ENCODE measurements around the gene NPR1.
"Not testable (repeated sequence)": the region's sequence is repeated elsewhere in the genome, so short reads cannot be mapped to it uniquely, and the experiment has no call there.

NPR1 gene

GRCh38 chr1:153717330-153717729, 38.8 kb downstream of the NPR1 start:
- no peaks in the 10 kb centered on the region for H3F3A ChIP-seq (ENCODE audit: control insufficient read depth, insufficient read depth)
- TF ChIP-seq CTCF (IDR thresholded peaks at IDR 0.05; ENCODE audit: low read depth, low read length, poor library complexity, severe bottlenecking) (no peak), EZH2phosphoT487 (IDR thresholded peaks at IDR 0.05; ENCODE audit: borderline replicate concordance, low read length) (no peak)

GRCh38 chr1:153723687-153724086, 45.2 kb downstream of the NPR1 start:
- H3K27me3 ChIP-seq (ENCODE audit: control insufficient read depth, low read length), result no peaks in the 10 kb centered on the region
- H3F3A ChIP-seq (ENCODE audit: control insufficient read depth, insufficient read depth), result 0 out of 2 replicates have a peak, but pooled peaks cover 3% of the 10 kb centered on the region
- H3K9me3 ChIP-seq (ENCODE audit: control insufficient read depth, insufficient read depth, low read length), result no peaks in the 10 kb centered on the region
- H3K9me2 ChIP-seq (replicated peaks; ENCODE audit: control insufficient read depth, low read length), result no peaks in the 10 kb centered on the region
- H3K4me3 ChIP-seq (ENCODE audit: low read length), result no peak overlapping the region
- peaks cover 5% of the 10 kb centered on the region for H3K36me3 ChIP-seq (ENCODE audit: control insufficient read depth, low read length)
- H3K4me1 ChIP-seq (ENCODE audit: control insufficient read depth, low read length), result peaks cover 9% of the 10 kb centered on the region
- peaks cover 7% of the 10 kb centered on the region for H3K79me2 ChIP-seq (ENCODE audit: control insufficient read depth, low read length)
- no peak overlapping the region for H3K27ac ChIP-seq (ENCODE audit: low read depth, low read length)
- no peak overlapping the region for H3K4me2 ChIP-seq (ENCODE audit: low read length)
- TF ChIP-seq EZH2phosphoT487 (IDR thresholded peaks at IDR 0.05; ENCODE audit: borderline replicate concordance, low read length), result no peak
- no peak for TF ChIP-seq CTCF (IDR thresholded peaks at IDR 0.05; ENCODE audit: low read depth, low read length, poor library complexity, severe bottlenecking)
- no peaks in the 10 kb centered on the region for H4K20me1 ChIP-seq (ENCODE audit: control insufficient read depth, insufficient read depth, low read depth, low read length)

More at GRCh38 chr1:153717330-153717729, 38.8 kb downstream of the NPR1 start:
- no peak overlapping the region for H3K4me3 ChIP-seq (ENCODE audit: low read length)
- H3K36me3 ChIP-seq (ENCODE audit: control insufficient read depth, low read length), result no peaks in the 10 kb centered on the region
- H3K4me1 ChIP-seq (ENCODE audit: control insufficient read depth, low read length), result no peaks in the 10 kb centered on the region
- H4K20me1 ChIP-seq (ENCODE audit: control insufficient read depth, insufficient read depth, low read depth, low read length), result no peaks in the 10 kb centered on the region
- H3K4me2 ChIP-seq (ENCODE audit: low read length), result no peak overlapping the region
- no peak overlapping the region for H3K27ac ChIP-seq (ENCODE audit: low read depth, low read length)
- H3K27me3 ChIP-seq (ENCODE audit: control insufficient read depth, low read length), result no peaks in the 10 kb centered on the region
- no peaks in the 10 kb centered on the region for H3K9me3 ChIP-seq (ENCODE audit: control insufficient read depth, insufficient read depth, low read length)
- H3K9me2 ChIP-seq (replicated peaks; ENCODE audit: control insufficient read depth, low read length), result no peaks in the 10 kb centered on the region
- no peaks in the 10 kb centered on the region for H3K79me2 ChIP-seq (ENCODE audit: control insufficient read depth, low read length)

GRCh38 chr1:153724634-153725033, 46.1 kb downstream of the NPR1 start:
- not testable (repeated sequence) for H3K9me3 ChIP-seq (ENCODE audit: control insufficient read depth, insufficient read depth, low read length); H3K27me3 ChIP-seq (ENCODE audit: control insufficient read depth, low read length); H3K27ac ChIP-seq (ENCODE audit: low read depth, low read length); H3K4me3 ChIP-seq (ENCODE audit: low read length); H3K9me2 ChIP-seq (replicated peaks; ENCODE audit: control insufficient read depth, low read length); H3F3A ChIP-seq (ENCODE audit: control insufficient read depth, insufficient read depth); H3K4me2 ChIP-seq (ENCODE audit: low read length); H3K36me3 ChIP-seq (ENCODE audit: control insufficient read depth, low read length); H4K20me1 ChIP-seq (ENCODE audit: control insufficient read depth, insufficient read depth, low read depth, low read length)
- Histone ChIP-seq H3K79me2 (ENCODE audit: control insufficient read depth, low read length) (peaks cover 16% of the 10 kb centered on the region), H3K4me1 (ENCODE audit: control insufficient read depth, low read length) (peaks cover 18% of the 10 kb centered on the region)

- Histone ChIP-seq H3K27ac (ENCODE audit: low read depth, low read length) (peak within 1 kb of the TSS; percentile 77), H3K79me2 (ENCODE audit: control insufficient read depth, low read length) (peaks cover 32% of the 10 kb centered on the region), H3K4me3 (ENCODE audit: low read length) (peak within 1 kb of the TSS; percentile 99), H3K27me3 (ENCODE audit: control insufficient read depth, low read length) (no peaks in the 10 kb centered on the region), H4K20me1 (ENCODE audit: control insufficient read depth, insufficient read depth, low read depth, low read length) (no peaks in the 10 kb centered on the region), H3K36me3 (ENCODE audit: control insufficient read depth, low read length) (peaks cover 12% of the 10 kb centered on the region), H3K4me1 (ENCODE audit: control insufficient read depth, low read length) (peaks cover 33% of the 10 kb centered on the region), H3K4me2 (ENCODE audit: low read length) (peak within 1 kb of the TSS; percentile 100), H3F3A (ENCODE audit: control insufficient read depth, insufficient read depth) (0 out of 2 replicates have a peak, but pooled peaks cover 3% of the 10 kb centered on the region), H3K9me3 (ENCODE audit: control insufficient read depth, insufficient read depth, low read length) (no peaks in the 10 kb centered on the region), H3K9me2 (replicated peaks; ENCODE audit: control insufficient read depth, low read length) (no peaks in the 10 kb centered on the region)
- TF ChIP-seq CTCF (IDR thresholded peaks at IDR 0.05; ENCODE audit: low read depth, low read length, poor library complexity, severe bottlenecking), result peak; percentile 26
- no peak for TF ChIP-seq EZH2phosphoT487 (IDR thresholded peaks at IDR 0.05; ENCODE audit: borderline replicate concordance, low read length)
Observed at GRCh38 chr1:153727463-153728304, 49.2 kb downstream of the NPR1 start, which contains the start of gene INTS3. Gene INTS3, plus strand, starts transcription at chr1:153728050. Its CDS starts 585 bp downstream, at chr1:153728635.
